ENCODE data around the gene FAM32A.

DNA sequence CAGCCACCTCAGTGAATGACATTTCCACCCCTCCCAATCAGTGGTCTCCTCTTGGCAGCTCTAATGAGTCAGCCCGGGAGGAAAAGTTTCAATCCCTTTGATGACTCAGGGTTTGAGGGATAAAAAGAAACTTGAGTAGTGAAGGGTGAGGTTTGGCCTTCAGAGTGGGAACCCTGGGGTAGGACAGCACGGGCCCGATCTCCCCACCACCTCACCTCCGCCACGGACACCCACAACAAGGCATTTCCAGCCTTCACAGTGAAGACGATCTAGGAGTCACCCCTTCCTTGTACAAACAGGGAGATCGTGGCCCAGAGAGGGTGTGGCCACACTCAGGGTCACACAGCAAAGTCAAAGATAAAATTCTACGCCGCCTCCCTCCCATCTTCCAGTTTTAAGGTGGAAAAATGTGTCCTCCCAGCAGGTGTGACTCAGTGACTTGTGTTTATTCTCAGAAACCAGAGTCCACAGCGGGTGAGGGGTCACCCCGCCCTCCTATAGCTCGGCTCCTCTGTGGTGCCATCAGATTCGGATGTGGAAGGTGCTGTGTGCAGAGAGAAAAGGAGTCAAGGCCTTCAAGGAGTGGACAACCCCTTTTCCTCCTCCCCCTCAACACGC, 24.2 kb upstream of the FAM32A start:
- TF ChIP-seq, protein P1, sequence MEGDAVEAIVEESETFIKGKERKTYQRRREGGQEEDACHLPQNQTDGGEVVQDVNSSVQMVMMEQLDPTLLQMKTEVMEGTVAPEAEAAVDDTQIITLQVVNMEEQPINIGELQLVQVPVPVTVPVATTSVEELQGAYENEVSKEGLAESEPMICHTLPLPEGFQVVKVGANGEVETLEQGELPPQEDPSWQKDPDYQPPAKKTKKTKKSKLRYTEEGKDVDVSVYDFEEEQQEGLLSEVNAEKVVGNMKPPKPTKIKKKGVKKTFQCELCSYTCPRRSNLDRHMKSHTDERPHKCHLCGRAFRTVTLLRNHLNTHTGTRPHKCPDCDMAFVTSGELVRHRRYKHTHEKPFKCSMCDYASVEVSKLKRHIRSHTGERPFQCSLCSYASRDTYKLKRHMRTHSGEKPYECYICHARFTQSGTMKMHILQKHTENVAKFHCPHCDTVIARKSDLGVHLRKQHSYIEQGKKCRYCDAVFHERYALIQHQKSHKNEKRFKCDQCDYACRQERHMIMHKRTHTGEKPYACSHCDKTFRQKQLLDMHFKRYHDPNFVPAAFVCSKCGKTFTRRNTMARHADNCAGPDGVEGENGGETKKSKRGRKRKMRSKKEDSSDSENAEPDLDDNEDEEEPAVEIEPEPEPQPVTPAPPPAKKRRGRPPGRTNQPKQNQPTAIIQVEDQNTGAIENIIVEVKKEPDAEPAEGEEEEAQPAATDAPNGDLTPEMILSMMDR (IDR thresholded peaks at IDR 0.05), result no peak
- no peak for TF ChIP-seq POLR2A (IDR thresholded peaks at IDR 0.05)
- TF ChIP-seq POLR2AphosphoS5 (IDR thresholded peaks at IDR 0.05), result no peak
- TF ChIP-seq EP300 (IDR thresholded peaks at IDR 0.05; ENCODE audit: low read depth), result no peak

All from transverse colon (tissue), 4 donors.